Sigmoid colon (tissue), 3 donors: Measurements from ENCODE around the gene HSD17B12.

Experiments
- CTCF ChIP-seq, 4 experiments: fragments of 450-650 bp in 3 of 4; fragments of 200-600 bp in 1 of 4; IDR thresholded peaks; one replicate each; pipeline ENCODE4 v1.5.1; 2016 to 2019; ENCODE audit warnings: antibody characterized with exemption in 4 of 4, mild to moderate bottlenecking in 3 of 4, moderate library complexity in 2 of 4
- POLR2A ChIP-seq, 2 donors: fragments of 450-650 bp; IDR thresholded peaks; one replicate each; pipeline ENCODE4 v1.6.1; 2016; ENCODE audit warnings: antibody characterized with exemption in 2 of 2, mild to moderate bottlenecking in 2 of 2, moderate library complexity in 2 of 2

- no peak for TF ChIP-seq CTCF (IDR thresholded peaks at IDR 0.05)
- no peak for TF ChIP-seq POLR2A (IDR thresholded peaks at IDR 0.05)
Measured at GRCh38 chr11:43810929-43811596, 130.5 kb downstream of the HSD17B12 start.
